Right lobe of liver (tissue), 6 donors: ENCODE measurements around the gene KLRB1. TPM values are rescaled to one million over a fixed set of nuclear protein-coding genes. Genes with fewer than 3 reads are reported as not detected.
A peak's percentile ranks its signal among the peaks of the same experiment; 100 is the strongest.
"Not testable (repeated sequence)": the region's sequence is repeated elsewhere in the genome, so short reads cannot be mapped to it uniquely, and the experiment has no call there.

Experiments
- ATAC-seq, 4 donors: fragments of 200-7000 bp; cut with Tn5 transposase; one replicate each; pipeline ENCODE4 v1.9.1; 2020; ENCODE audit warnings: mild to moderate bottlenecking in 4 of 4, moderate library complexity in 4 of 4
- DNase-seq, 3 donors: peaks; one replicate each; pipeline ENCODE4 v3.0.0-alpha.2; 2020
- H3K27ac ChIP-seq, 3 donors: fragments of 200-600 bp; one replicate each; pipeline ENCODE4 v1.8.0; 2022
- H3K27me3 ChIP-seq, 2 donors: fragments of 200-600 bp; one replicate each; pipeline ENCODE4 v1.8.0; 2022
- H3K36me3 ChIP-seq, 4 donors: fragments of 200-600 bp; sonication (generic) in 1 of 4; one replicate each; pipeline versions ENCODE4 v1.5.1 to v1.8.0; 2017 to 2022; ENCODE audit warnings: control low read depth in 1 of 4
- H3K4me1 ChIP-seq, 4 donors: fragments of 200-600 bp; sonication (generic) in 1 of 4; one replicate each; pipeline versions ENCODE4 v1.5.1 to v1.8.0; 2017 to 2022; ENCODE audit warnings: control low read depth in 1 of 4
- H3K4me3 ChIP-seq, 3 donors: fragments of 200-600 bp; one replicate each; pipeline ENCODE4 v1.8.0; 2022
- H3K9me3 ChIP-seq, 4 donors: fragments of 200-600 bp; sonication (generic) in 1 of 4; one replicate each; pipeline versions ENCODE4 v1.5.1 to v1.8.0; 2017 to 2022; ENCODE audit warnings: control low read depth in 1 of 4
- CTCF ChIP-seq, 4 donors: fragments of 200-600 bp in 3 of 4; fragments of 450-650 bp in 1 of 4; IDR thresholded peaks; one replicate each; pipeline versions ENCODE4 v1.5.1 to v1.8.0; 2016 to 2022; ENCODE audit warnings: antibody characterized with exemption in 4 of 4, mild to moderate bottlenecking in 2 of 4
- POLR2A ChIP-seq: fragments of 450-650 bp; IDR thresholded peaks from one replicate; pipeline ENCODE4 v1.6.1; 2017; ENCODE audit warnings: antibody characterized with exemption, mild to moderate bottlenecking
- WGBS: methylation state at CpG from one replicate; pipeline ENCODE4 v1.1.6; 2018; ENCODE audit warnings: low coverage, low lambda C conversion rate; ENCODE audit not compliant: insufficient coverage; ENCODE audit errors: missing lambda C conversion rate; 5-methylcytosine and 5-hydroxymethylcytosine counted together
- intact Hi-C, 2 donors: fragments of 100-400 bp; cut with DNase I; formaldehyde crosslinking; loops; one replicate each; pipeline versions ENCODE4 v1.11.2 to v1.14.1; 2022
- total RNA-seq, 6 experiments: library from RNA; depleted of rRNA in 2 of 6; stranded (reverse); fragments of >200 nt in 2 of 6; fragmentation: NEBNext Ultra II Directional in 3 of 6; extraction: Animal tissue kit (Norgen Biotek cat#: 25700) in 3 of 6; gene quantifications; one replicate each; pipeline versions ENCODE4 v1.1.0 to v1.2.4, GENCODE V29; 2016 to 2023
- donor health status: DM: no; HTN: yes; CAD: no.
- donor health status: DM: no; HTN: no; CAD: no.
- donor health status: DM: no; HTN: no; CAD: no.
- donor health status: DM: no; HTN: yes; CAD: no.
- donor health status: DM: no; HTN: yes; CAD: no.

KLRB1 gene
- total RNA-seq, 6 experiments from 2014 or later: 0.22 to 1.9 (median 1.1) TPM

DNA sequence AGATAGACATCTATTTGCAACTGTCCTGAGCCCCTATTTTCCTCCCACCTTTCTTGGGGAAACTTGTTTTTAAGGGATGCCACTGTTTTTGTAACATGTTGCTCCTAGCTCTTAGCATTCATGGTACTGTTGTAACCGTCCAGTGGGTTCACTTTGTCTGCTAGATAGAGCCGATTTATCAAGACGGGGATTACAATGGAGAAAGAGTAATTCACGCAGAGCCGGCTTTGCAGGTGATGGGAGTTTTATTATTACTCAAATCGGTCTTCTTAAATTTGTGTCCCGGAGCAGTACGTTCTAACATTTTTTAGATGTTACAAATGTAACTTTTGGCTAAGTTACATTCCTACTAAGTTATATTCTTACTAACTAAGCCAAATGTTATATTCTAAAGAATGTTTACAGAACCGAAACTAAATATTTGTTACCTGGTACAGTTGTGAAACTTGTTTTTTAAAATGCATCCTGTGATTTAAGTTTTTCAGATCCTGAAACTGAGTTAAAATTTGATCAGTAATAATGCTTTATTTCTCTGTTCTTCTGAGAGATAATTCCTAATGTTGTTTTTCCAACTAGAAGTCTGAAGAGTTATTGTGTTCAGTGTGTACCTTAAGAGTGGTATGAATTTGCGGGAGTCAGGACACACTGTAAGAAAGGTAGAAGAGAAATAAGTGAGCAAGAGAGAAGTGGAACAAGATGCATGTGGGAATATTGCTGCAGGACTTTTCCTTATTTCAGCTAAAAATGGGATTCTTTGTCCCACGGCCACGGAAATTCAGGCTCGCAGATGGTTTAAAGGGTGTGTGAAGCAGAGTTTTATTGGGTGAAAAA lies 41.2 kb upstream of the KLRB1 start:
- WGBS: 10% methylated on average over 13 of the region's 13 CpGs
- TF ChIP-seq CTCF (IDR thresholded peaks at IDR 0.05) (no peak), POLR2A (no peak)
- Histone ChIP-seq H3K27ac (peak overlapping the region; percentile 75 to 88 (median 77)), H3K27me3 (no peaks in the 10 kb centered on the region), H3K4me3 (peak overlapping the region; percentile 50 to 65 (median 52)), H3K4me1 (no peaks in the 10 kb centered on the region), H3K36me3 (no peaks in the 10 kb centered on the region), H3K9me3 (no peaks in the 10 kb centered on the region)
- ATAC-seq (no peak), DNase-seq (no peak)
- intact Hi-C loops: no loop called here

DNA sequence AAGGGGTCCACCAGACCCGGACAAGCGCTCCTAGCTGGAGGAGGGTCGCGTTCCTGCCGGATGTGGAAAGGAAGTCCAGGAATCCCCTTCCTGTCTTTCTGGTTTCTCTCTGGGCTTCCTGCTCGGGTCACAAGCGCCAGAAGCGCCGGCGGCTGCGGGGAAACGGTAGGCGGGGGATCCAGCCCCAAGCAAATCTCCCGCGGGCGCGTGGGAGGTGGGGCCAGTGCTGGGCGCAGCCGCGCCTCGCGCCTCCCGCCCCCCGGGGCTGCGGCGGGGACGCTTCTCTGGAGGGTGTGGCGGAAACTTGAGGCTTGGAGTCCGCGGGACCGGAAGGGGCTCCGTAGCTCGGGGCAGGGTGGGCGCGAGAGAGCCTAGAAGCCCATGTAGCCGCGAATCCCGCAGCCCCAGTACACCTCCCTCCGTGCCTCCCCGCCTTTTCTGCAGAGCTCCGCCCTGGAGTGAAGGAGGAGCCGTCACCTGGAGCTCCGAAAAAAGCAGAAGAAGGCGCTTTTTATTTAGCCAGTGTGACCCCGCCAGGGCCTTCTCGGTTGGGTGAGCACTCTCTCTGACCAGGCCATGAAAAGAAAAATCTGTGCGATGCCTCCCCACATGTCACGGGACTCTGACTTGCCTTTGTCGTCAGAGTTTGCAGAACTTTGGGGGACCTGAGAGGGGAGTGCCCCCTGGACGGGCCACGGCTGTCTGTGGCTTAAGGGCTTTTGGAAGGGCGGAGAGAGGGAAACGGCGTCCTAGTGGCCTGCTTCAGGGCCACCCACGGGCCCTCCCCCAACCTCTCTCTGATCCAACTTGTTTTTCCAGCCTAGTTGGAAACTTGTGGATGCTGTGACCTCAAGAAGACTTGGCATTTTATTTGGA lies 40.3 kb upstream of the KLRB1 start:
- intact Hi-C loops: no loop called here
- DNase-seq: peak; percentile 75 to 89 (median 84)
- Histone ChIP-seq H3K4me1 (no peaks in the 10 kb centered on the region), H3K27ac (peak overlapping the region; percentile 75 to 88 (median 77)), H3K4me3 (peak overlapping the region; percentile 50 to 65 (median 52)), H3K9me3 (no peaks in the 10 kb centered on the region), H3K27me3 (no peaks in the 10 kb centered on the region), H3K36me3 (no peaks in the 10 kb centered on the region)
- ATAC-seq: peak; percentile 86 to 90 (median 87)
- 1% methylated on average over 12 of the region's 55 CpGs for WGBS
- TF ChIP-seq CTCF (IDR thresholded peaks at IDR 0.05) (no peak), POLR2A (peak; percentile 60)

DNA sequence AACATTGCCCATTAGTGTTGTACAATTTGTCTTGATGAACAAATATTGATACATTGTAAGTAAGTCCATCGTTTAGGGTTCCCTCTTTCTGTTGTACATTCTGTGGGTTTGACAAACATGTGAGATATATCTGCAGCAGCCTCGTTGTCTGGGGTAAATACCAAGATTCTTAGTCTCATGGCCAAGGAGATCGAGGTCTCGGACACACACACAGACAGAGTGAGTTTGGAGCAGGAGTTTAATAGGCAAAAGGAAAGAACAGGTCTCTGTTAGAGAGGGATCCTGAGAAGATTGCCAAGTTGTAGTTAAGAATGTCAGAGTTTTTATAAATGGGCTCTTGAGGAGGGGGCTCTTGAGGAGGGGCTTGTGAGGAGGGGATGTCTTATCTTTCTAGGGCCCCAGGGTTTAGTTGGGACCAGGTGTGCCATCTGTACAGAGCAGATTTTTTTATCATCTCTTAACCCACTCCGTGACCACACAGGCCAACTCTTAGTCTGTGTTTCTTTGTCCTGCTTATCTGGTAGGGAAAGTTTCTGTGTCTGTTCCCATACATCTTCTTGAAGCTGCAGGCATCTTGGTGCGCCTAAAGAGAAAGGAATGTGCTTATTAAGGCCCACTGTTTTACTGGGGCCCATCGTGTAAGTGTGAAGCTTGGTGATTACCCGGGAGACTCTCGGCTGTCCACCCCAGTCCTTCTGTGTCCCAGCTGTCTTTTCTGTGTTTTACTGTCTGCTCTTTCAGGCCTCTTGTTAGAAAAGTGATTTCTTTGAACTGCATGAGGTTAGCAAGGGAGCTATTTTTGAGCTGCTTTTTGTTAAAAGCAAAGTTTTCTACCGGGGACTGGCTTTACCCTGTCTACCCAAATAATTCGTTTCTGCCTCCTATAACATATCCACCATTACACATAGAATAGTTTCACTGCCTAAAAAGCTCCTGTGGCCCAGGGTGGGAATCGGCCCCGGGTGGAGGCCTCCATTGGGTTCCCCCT lies 39.4 kb upstream of the KLRB1 start:
- intact Hi-C loops: no loop called here
- H3K36me3 ChIP-seq: no peaks in the 10 kb centered on the region
- TF ChIP-seq POLR2A (no peak), CTCF (IDR thresholded peaks at IDR 0.05) (no peak)
- H3K9me3 ChIP-seq: no peaks in the 10 kb centered on the region
- no peaks in the 10 kb centered on the region for H3K4me1 ChIP-seq
- H3K27ac ChIP-seq: peak overlapping the region; percentile 75 to 88 (median 77)
- DNase-seq (no peak), ATAC-seq (peak in 2 of 4 donors; percentile 3 to 8)
- no peaks in the 10 kb centered on the region for H3K27me3 ChIP-seq
- peak overlapping the region; percentile 50 to 65 (median 52) for H3K4me3 ChIP-seq
- WGBS: 47% methylated on average over 13 of the region's 13 CpGs

- ATAC-seq, H3K36me3 ChIP-seq, H3K4me3 ChIP-seq, H3K27me3 ChIP-seq, H3K4me1 ChIP-seq, DNase-seq, H3K27ac ChIP-seq, intact Hi-C loops, H3K9me3 ChIP-seq: not testable (repeated sequence)
- 80% methylated on average over 1 of the region's 1 CpG for WGBS
Measured at GRCh38 chr12:9644985-9645551, 37.4 kb upstream of the KLRB1 start.
